ENCODE measurements around the gene DUSP22.

DNA sequence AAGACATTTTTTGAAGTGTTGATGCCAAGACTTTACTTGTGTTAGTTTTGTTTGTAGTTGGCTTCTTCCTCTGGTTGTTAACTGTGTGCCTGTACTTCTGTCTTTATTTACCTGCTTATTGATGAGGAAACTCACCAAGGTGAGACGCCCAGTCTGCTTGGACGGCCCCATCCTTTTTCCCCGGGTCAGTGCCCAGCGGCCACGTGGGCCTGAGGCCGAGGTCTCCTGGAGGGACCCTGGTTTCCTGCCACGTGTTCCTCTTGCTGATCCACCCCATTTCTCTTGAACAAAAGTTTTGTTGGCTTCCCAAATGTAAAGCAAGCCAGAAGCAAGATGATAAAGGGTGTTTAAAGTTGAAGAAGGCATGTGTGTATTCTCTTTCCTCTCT, 24.8 kb downstream of the DUSP22 start:
- TF ChIP-seq POLR2A (IDR thresholded peaks at IDR 0.05; ENCODE audit: low read length) (no peak), GATA1 (IDR thresholded peaks at IDR 0.05; ENCODE audit: low read depth, low read length) (no peak)
